Testis (tissue), 2 donors: Measurements from ENCODE around the gene SLC44A1.

ENCODE experiments used
- CTCF ChIP-seq, 3 experiments: fragments of 450-650 bp in 2 of 3; fragments of 200-600 bp in 1 of 3; sonication (generic) in 1 of 3; IDR thresholded peaks; one replicate each; pipeline ENCODE4 v1.5.1; 2016 to 2019; ENCODE audit warnings: antibody characterized with exemption in 3 of 3, mild to moderate bottlenecking in 2 of 3, moderate library complexity in 1 of 3
- POLR2A ChIP-seq: fragments of 450-650 bp; IDR thresholded peaks from one replicate; pipeline ENCODE4 v1.6.1; 2017; ENCODE audit warnings: antibody characterized with exemption, mild to moderate bottlenecking, moderate library complexity

GRCh38 chr9:105307591-105308130, 63.2 kb downstream of the SLC44A1 start:
- TF ChIP-seq CTCF (IDR thresholded peaks at IDR 0.05), result no peak
- TF ChIP-seq POLR2A, result no peak
